GM21515 (cell line): ENCODE measurements around the gene F13A1.

Source experiments
- ATAC-seq: cut with Tn5 transposase; IDR thresholded peaks from one replicate; pipeline ENCODE4 v1.9.1; 2021; ENCODE audit not compliant: unreplicated experiment

Gene F13A1

DNA sequence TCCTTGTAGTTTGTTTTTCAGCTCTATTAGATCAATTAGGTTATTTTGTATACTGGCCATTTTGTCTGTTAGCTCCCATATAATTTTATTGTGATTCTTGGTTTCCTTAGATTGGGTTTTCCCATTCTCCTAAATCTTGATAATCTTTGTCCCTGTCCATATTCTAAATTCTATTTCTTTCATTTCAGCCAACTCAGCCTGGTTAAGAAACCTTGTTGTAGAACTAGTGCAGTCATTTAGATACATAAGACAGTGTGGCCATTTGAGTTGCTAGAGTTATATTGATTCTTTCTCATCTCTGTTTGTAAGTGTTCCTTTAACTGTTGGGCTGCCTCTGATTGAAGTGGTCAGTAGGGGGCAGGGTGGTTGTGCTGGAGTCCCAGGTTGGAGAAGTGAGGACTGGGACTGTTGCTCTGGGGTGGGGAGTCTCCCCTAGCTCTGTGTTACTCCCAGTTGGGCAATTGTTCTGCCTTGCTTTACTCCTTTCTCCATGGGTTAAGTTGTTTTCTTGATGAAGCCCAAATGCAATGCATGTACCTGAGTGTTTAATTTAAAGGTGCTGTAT, 214.9 kb downstream of the F13A1 start:
- ATAC-seq = no peak
